Caco-2 (cell line): Measurements from ENCODE around the gene TMPRSS11D. TPM values are rescaled to one million over a fixed set of nuclear protein-coding genes. Genes with fewer than 3 reads are reported as not detected.

ENCODE experiments used
- Bru-seq: library from RNA; stranded (reverse); fragments of 400-500 nt; gene quantifications from one replicate; lab custom pipeline; 2021; lab: Mats Ljungman, UMichigan
- BruChase-seq, 2 experiments: library from RNA; stranded (reverse); fragments of 400-500 nt; gene quantifications; one replicate each; lab custom pipeline; 2021; lab: Mats Ljungman, UMichigan
- BruUV-seq: library from RNA; stranded (reverse); fragments of 400-500 nt; replicated peaks from 2 replicates; lab custom pipeline; 2021; lab: Mats Ljungman, UMichigan
- CTCF ChIA-PET: fragments of 300-600 bp; sonication (Branson Sonifier 250); formaldehyde crosslinking; loops from one replicate; lab custom pipeline; 2022; ENCODE audit warnings: antibody characterized with exemption; lab: Charles Lee
- POLR2A ChIA-PET: fragments of 300-600 bp; sonication (Branson Sonifier 250); formaldehyde crosslinking; loops from one replicate; lab custom pipeline; 2022; ENCODE audit warnings: antibody characterized with exemption; lab: Charles Lee
- DNase-seq, 2 experiments: peaks; one replicate each; pipeline versions ENCODE4 v3.0.0 to v3.0.0-alpha.2; 2020 to 2022
- H3K27me3 ChIP-seq: replicated peaks from 2 replicates; pipeline ENCODE4 v1.6.0; 2011; ENCODE audit warnings: low read length; ENCODE audit not compliant: control insufficient read depth, insufficient read depth
- H3K36me3 ChIP-seq: 2 replicates; pipeline ENCODE4 v1.5.1; 2011; ENCODE audit warnings: low read length; ENCODE audit not compliant: control insufficient read depth, insufficient read depth
- H3K4me1 ChIP-seq: fragments of 250-450 bp; sonication (Bioruptor Pico); 2 replicates; pipeline ENCODE4 v1.5.1; 2020; ENCODE audit warnings: mild to moderate bottlenecking
- H3K4me3 ChIP-seq: 2 replicates; pipeline ENCODE4 v1.5.1; 2011; ENCODE audit warnings: low read depth, mild to moderate bottlenecking, control low read depth, low read length
- H3K9me3 ChIP-seq: fragments of 250-450 bp; sonication (Bioruptor Pico); 2 replicates; pipeline ENCODE4 v1.5.1; 2020; ENCODE audit warnings: mild to moderate bottlenecking, moderate library complexity
- H3K27ac Mint-ChIP-seq: one replicate; pipeline ENCODE4 v1.8.0; 2022; ENCODE audit warnings: mixed read lengths; ENCODE audit not compliant: unreplicated experiment
- H3K27me3 Mint-ChIP-seq: one replicate; pipeline ENCODE4 v1.8.0; 2022; ENCODE audit warnings: mixed read lengths; ENCODE audit not compliant: insufficient read depth, unreplicated experiment
- H3K36me3 Mint-ChIP-seq: one replicate; pipeline ENCODE4 v1.8.0; 2022; ENCODE audit warnings: mild to moderate bottlenecking, mixed read lengths; ENCODE audit not compliant: insufficient read depth, unreplicated experiment
- H3K4me1 Mint-ChIP-seq: one replicate; pipeline ENCODE4 v1.8.0; 2022; ENCODE audit warnings: low read depth, mixed read lengths; ENCODE audit not compliant: unreplicated experiment
- H3K4me3 Mint-ChIP-seq: one replicate; pipeline ENCODE4 v1.8.0; 2022; ENCODE audit warnings: mild to moderate bottlenecking, moderate library complexity, mixed read lengths; ENCODE audit not compliant: unreplicated experiment
- H3K9me3 Mint-ChIP-seq: one replicate; pipeline ENCODE4 v1.8.0; 2022; ENCODE audit warnings: mixed read lengths; ENCODE audit not compliant: unreplicated experiment
- intact Hi-C: fragments of 100-400 bp; cut with micrococcal nuclease; formaldehyde crosslinking; loops from one replicate; pipeline ENCODE4 v1.10.0; 2022; ENCODE audit not compliant: unreplicated experiment
- long read RNA-seq: library from polyadenylated mRNA; stranded (forward); transcript quantifications from one replicate; pipeline ENCODE4 v2.0.0, GENCODE V29; 2022
- total RNA-seq: library from RNA; stranded (reverse); gene quantifications from 2 replicates; pipeline ENCODE4 v1.2.3, GENCODE V29; 2022
- TF ChIP-seq, protein P1 (sequence below), 2 experiments: fragments of 200-600 bp in 1 of 2; IDR thresholded peaks; 1 replicate in 1 of 2; 2 replicates in 1 of 2; pipeline versions ENCODE4 v1.5.1 to v1.8.0; 2011 to 2022; ENCODE audit warnings: antibody characterized with exemption in 1 of 2, control low read depth in 1 of 2, inconsistent platforms in 1 of 2, low read depth in 1 of 2, low read length in 1 of 2, mild to moderate bottlenecking in 1 of 2, moderate library complexity in 1 of 2; ENCODE audit not compliant: insufficient read depth in 1 of 2, severe bottlenecking in 1 of 2, unreplicated experiment in 1 of 2

TMPRSS11D gene, protein sequence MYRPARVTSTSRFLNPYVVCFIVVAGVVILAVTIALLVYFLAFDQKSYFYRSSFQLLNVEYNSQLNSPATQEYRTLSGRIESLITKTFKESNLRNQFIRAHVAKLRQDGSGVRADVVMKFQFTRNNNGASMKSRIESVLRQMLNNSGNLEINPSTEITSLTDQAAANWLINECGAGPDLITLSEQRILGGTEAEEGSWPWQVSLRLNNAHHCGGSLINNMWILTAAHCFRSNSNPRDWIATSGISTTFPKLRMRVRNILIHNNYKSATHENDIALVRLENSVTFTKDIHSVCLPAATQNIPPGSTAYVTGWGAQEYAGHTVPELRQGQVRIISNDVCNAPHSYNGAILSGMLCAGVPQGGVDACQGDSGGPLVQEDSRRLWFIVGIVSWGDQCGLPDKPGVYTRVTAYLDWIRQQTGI
- total RNA-seq (not detected in 2 replicates), Bru-seq, nascent RNA (not detected), BruChase-seq, experiment 1, labeled RNA remaining after a 2-hour chase (percentile 6 among the genes with signal in this experiment), BruChase-seq, experiment 2, labeled RNA remaining after a 6-hour chase (not detected)
- long read RNA-seq = 0 reads

DNA sequence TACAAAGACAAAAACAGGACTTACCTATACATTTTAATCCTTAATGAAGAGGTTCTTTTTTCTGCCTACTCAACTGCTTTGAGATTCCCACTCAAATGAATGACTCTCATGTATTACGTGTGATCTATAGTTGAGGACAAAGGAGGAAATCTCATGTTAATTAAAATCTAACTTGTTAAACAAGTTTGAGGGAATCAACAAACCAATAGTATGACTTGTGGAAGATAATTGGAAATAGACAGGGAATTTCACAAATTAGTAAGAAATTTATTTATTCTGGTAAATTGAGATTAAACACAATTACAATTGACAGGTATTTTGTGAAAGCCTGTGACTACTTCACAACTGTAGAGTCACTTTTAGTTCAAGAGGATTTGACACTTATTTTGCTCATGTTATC lies at the start of gene TMPRSS11D:
Gene TMPRSS11D, minus strand, starts transcription at position 101 of the 400 bp plus-strand sequence. Its CDS starts 69 bp downstream, at position 32.
- no peaks in the 10 kb centered on the region for H3K9me3 Mint-ChIP-seq
- no peak within 1 kb of the TSS for H3K27ac Mint-ChIP-seq
- ChIA-PET CTCF (no interaction called here), POLR2A (no interaction called here)
- no peak within 1 kb of the TSS for H3K4me3 ChIP-seq
- no peak within 1 kb of the TSS for H3K4me3 Mint-ChIP-seq
- H3K36me3 Mint-ChIP-seq = no peaks in the 10 kb centered on the region
- H3K27me3 Mint-ChIP-seq = peaks cover 3% of the 10 kb centered on the region
- no peaks in the 10 kb centered on the region for H3K27me3 ChIP-seq
- no TSS peak for BruUV-seq
- no peaks in the 10 kb centered on the region for H3K4me1 Mint-ChIP-seq
- no peaks in the 10 kb centered on the region for H3K36me3 ChIP-seq
- H3K4me1 ChIP-seq = no peaks in the 10 kb centered on the region
- TF ChIP-seq, protein P1, sequence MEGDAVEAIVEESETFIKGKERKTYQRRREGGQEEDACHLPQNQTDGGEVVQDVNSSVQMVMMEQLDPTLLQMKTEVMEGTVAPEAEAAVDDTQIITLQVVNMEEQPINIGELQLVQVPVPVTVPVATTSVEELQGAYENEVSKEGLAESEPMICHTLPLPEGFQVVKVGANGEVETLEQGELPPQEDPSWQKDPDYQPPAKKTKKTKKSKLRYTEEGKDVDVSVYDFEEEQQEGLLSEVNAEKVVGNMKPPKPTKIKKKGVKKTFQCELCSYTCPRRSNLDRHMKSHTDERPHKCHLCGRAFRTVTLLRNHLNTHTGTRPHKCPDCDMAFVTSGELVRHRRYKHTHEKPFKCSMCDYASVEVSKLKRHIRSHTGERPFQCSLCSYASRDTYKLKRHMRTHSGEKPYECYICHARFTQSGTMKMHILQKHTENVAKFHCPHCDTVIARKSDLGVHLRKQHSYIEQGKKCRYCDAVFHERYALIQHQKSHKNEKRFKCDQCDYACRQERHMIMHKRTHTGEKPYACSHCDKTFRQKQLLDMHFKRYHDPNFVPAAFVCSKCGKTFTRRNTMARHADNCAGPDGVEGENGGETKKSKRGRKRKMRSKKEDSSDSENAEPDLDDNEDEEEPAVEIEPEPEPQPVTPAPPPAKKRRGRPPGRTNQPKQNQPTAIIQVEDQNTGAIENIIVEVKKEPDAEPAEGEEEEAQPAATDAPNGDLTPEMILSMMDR (IDR thresholded peaks at IDR 0.05; ENCODE audit: insufficient read depth in 1 of 2, low read depth in 1 of 2, low read length in 1 of 2, severe bottlenecking in 1 of 2, unreplicated experiment in 1 of 2) = no peak
- intact Hi-C loops = no loop called here
- no peaks in the 10 kb centered on the region for H3K9me3 ChIP-seq
- no peak for DNase-seq

DNA sequence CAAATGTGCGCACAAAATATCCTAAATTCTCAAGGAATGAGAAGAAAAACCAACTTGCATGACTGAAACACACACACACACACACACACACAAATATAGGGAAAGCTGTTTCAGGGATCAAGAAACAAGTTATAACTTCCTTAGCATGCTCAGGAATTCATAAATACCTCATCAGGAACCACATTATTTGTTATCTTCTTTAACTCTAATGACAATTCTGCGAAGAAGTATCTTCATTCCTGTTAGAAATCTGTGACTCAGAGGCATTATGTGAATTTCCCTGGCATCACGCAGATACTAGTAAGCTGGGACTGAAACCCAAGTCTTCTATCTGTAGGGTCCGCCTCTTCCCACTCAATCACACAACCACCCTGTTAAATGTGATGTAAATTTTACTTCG lies 49.2 kb upstream of the TMPRSS11D start:
- BruUV-seq = no TSS peak
- TF ChIP-seq, protein P1 (IDR thresholded peaks at IDR 0.05; ENCODE audit: insufficient read depth in 1 of 2, low read depth in 1 of 2, low read length in 1 of 2, severe bottlenecking in 1 of 2, unreplicated experiment in 1 of 2) = no peak
- H3K4me1 Mint-ChIP-seq = no peaks in the 10 kb centered on the region
- H3K4me3 ChIP-seq = no peak overlapping the region
- H3K36me3 Mint-ChIP-seq = no peaks in the 10 kb centered on the region
- H3K27me3 ChIP-seq = no peaks in the 10 kb centered on the region
- H3K4me1 ChIP-seq = no peaks in the 10 kb centered on the region
- no peak for DNase-seq
- no peaks in the 10 kb centered on the region for H3K27me3 Mint-ChIP-seq
- no peak overlapping the region for H3K27ac Mint-ChIP-seq
- H3K36me3 ChIP-seq = no peaks in the 10 kb centered on the region
- CTCF ChIA-PET = interaction anchor here (0.5 kb wide), 1 partner anchor 246 kb away, joined by 4 read pairs; no protein-coding TSS in a partner anchor
- intact Hi-C loops = no loop called here
- no peaks in the 10 kb centered on the region for H3K9me3 ChIP-seq
- H3K9me3 Mint-ChIP-seq = no peaks in the 10 kb centered on the region
- POLR2A ChIA-PET = no interaction called here
- H3K4me3 Mint-ChIP-seq = no peak overlapping the region

- POLR2A ChIA-PET = no interaction called here
- Histone ChIP-seq H3K4me1 (no peaks in the 10 kb centered on the region), H3K9me3 (no peaks in the 10 kb centered on the region), H3K36me3 (no peaks in the 10 kb centered on the region), H3K4me3 (no peak overlapping the region), H3K27me3 (no peaks in the 10 kb centered on the region)
- Mint-ChIP-seq H3K4me1 (no peaks in the 10 kb centered on the region), H3K36me3 (no peaks in the 10 kb centered on the region), H3K27ac (no peak overlapping the region), H3K4me3 (no peak overlapping the region), H3K9me3 (no peaks in the 10 kb centered on the region), H3K27me3 (no peaks in the 10 kb centered on the region)
- CTCF ChIA-PET = no interaction called here
- DNase-seq = no peak
- TF ChIP-seq, protein P1 (IDR thresholded peaks at IDR 0.05; ENCODE audit: insufficient read depth in 1 of 2, low read depth in 1 of 2, low read length in 1 of 2, severe bottlenecking in 1 of 2, unreplicated experiment in 1 of 2) = no peak
- intact Hi-C loops = no loop called here
- BruUV-seq = no TSS peak
These were observed 47.5 kb upstream of the TMPRSS11D start for GRCh38 chr4:67931256-67931655.
